GM21526 (cell line): ENCODE data around the gene CCDC12.

Experiments used
- ATAC-seq: cut with Tn5 transposase; IDR thresholded peaks from one replicate; pipeline ENCODE4 v1.9.1; 2021; ENCODE audit warnings: moderate library complexity; ENCODE audit not compliant: unreplicated experiment, low FRiP score

The CCDC12 gene

GRCh38 chr3:47008234-47008796 lies 31.8 kb upstream of the CCDC12 start:
- ATAC-seq: no peak

DNA sequence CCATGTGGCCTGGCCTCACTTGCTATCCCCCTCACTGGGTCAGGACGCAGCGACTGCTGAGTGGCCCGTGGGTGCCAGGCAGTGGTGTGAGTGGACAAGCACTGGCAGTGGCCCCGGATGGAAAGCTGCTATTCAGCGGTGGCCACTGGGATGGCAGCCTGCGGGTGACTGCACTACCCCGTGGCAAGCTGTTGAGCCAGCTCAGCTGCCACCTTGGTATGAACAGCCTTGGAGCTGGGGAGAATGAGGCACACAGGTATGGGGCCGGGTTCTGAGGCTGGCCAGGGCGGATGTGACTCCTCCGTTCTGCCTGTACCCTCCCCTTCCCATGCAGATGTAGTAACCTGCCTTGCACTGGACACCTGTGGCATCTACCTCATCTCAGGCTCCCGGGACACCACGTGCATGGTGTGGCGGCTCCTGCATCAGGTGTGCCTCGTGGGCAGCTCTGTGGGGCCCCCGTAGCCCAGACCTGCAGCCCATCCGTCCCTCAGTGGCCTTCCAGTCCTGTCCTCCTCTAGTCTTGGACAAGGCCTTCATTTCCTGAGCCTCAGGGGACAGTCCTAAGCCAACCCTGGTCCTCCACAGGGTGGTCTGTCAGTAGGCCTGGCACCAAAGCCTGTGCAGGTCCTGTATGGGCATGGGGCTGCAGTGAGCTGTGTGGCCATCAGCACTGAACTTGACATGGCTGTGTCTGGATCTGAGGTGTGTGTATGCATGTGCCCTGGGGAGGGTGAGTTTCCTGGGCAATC lies 31.1 kb upstream of the CCDC12 start:
- no peak for ATAC-seq

DNA sequence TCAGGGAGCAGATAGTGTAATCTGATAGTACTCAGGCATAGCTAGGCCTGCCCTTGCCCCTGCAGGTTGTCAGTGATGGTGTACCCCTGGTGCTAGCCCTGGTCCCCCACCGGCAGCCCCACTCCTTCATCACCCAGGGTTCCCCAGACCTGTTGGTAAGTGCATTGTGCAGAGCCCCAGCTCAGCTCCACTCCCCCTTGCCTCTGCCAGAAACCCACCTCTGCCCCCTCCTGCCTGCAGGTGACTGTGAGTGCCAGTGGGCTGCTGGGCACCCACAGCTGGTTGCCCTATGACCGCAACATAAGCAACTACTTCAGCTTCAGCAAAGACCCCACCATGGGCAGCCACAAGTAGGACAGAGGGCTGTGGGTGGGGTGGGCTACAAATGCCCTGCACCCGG lies 30.5 kb upstream of the CCDC12 start:
- no peak for ATAC-seq

DNA sequence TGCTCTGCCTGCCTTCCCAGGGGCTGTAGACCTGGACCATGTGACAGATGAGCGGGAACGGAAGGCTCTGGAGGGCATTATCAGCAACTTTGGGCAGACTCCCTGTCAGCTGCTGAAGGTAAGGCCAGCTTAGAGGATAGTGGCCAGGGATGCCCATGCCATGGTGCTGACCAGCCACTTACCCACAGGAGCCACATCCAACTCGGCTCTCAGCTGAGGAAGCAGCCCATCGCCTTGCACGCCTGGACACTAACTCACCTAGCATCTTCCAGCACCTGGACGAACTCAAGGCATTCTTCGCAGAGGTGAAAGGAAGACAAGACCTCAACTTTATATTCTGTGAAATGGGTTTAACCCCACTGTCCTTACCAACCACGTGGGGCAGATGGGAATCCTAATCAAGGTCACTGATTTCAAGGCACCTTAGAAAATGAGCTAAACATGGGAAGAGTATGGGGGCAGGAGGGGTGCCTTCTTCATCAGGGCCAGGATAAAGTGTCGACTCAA lies 29.7 kb upstream of the CCDC12 start:
- ATAC-seq: no peak

- no peak for ATAC-seq
Observed at GRCh38 chr3:47005212-47006144, 28.9 kb upstream of the CCDC12 start.

GRCh38 chr3:47004369-47005211 lies 28.0 kb upstream of the CCDC12 start:
- ATAC-seq: no peak

DNA sequence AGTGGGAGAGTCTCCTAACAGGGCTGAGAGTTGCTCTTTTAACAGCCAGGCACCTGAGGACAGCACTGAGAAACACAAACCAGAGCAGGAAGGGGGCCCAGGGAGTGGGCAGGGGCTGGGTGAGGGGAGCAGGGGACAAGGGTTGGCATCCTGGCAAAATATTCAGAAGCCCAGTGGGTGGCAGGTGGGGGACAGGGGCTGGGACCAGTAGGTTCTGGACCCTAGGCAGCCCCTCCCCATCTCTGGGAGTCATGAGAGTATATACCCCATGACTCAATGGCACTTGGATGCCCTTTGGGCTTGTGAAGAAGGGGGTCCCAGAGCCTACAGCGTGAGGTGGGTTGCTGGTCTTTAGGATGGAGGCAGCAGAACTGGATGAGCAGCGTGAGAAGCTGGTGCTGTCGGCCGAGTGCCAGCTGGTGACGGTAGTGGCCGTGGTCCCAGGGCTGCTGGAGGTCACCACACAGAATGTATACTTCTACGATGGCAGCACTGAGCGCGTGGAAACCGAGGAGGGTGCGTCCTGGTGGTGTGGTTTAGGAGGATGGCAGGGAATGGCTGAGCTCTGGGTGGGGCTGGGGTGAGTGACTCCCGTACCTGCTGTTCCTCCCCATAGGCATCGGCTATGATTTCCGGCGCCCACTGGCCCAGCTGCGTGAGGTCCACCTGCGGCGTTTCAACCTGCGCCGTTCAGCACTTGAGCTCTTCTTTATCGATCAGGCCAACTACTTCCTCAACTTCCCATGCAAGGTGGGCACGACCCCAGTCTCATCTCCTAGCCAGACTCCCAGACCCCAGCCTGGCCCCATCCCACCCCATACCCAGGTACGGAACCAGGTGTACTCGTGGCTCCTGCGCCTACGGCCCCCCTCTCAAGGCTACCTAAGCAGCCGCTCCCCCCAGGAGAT lies 27.2 kb upstream of the CCDC12 start:
- no peak for ATAC-seq

DNA sequence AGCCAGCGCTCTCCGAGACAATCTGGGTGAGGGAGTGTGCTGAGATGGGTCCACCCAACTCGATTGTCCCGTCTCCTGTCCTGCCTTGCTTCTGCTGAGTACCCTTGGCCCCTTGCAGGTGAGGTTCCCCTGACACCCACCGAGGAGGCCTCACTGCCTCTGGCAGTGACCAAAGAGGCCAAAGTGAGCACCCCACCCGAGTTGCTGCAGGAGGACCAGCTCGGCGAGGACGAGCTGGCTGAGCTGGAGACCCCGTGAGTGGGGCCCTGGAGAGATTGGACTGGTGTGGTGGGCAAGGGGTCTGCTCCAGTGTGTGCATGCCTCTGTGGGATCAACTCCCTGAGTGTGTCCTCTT lies 26.5 kb upstream of the CCDC12 start:
- no peak for ATAC-seq

DNA sequence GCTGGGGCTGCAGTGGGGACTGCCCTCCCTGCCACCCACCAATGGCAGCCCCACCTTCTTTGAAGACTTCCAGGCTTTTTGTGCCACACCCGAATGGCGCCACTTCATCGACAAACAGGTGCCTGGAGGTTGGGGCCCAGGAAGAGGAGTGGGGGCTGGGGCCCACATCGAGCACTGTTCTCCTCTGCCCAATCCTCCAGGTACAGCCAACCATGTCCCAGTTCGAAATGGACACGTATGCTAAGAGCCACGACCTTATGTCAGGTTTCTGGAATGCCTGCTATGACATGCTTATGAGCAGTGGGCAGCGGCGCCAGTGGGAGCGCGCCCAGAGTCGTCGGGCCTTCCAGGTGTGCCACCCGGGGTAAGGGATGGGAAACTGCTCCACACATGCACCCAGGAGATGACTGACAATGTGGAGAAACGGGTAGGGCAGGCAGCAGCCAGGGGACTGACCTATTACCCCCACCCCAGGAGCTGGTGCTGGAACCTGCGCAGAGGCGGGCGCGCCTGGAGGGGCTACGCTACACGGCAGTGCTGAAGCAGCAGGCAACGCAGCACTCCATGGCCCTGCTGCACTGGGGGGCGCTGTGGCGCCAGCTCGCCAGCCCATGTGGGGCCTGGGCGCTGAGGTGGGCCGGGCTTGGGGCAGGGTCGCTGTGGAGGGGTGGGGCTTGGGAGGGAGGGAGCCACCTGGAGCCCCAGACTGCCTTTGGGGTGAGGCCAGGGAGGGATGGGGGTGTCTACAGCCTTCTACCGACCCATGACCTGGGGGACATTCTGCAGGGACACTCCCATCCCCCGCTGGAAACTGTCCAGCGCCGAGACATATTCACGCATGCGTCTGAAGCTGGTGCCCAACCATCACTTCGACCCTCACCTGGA lies 25.9 kb upstream of the CCDC12 start:
- ATAC-seq: no peak

GRCh38 chr3:47001731-47002170 lies 25.2 kb upstream of the CCDC12 start:
- no peak for ATAC-seq

DNA sequence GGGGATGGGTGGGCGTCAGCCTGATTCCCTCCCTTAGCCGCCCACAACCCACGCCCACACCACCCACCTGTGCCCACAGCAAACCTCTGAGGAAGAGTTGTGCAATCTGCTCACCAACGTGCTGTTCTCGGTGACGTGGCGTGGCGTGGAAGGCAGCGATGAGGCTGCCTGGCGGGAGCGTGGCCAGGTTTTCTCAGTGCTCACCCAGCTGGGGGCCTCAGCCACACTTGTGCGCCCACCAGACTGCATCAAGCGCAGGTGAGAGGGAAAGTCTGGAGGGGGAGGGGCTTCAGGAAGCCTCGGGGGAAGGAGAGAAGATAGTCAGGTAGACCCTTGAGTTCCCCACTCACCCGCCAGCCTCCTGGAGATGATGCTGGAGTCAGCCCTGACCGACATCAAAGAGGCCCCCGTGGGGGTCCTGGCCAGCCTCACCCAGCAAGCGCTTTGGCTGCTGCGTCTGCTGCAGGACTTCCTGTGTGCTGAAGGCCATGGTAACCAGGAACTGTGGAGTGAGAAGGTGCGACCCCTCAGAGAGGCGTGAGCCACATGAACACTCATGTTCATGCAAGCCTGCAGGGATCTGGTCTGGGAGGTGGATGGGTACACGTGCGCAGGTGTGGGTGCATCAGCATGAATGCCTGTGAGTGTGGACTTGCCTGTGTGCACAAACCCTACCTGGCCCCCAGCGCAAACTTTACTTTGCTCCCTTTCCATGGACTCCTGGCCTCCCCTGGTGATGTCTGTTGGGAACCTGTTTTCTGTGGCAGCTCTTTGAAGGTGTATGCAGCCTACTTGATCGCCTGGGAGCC lies 24.6 kb upstream of the CCDC12 start:
- no peak for ATAC-seq

- ATAC-seq: no peak
Observed at GRCh38 chr3:47000198-47000815, 23.8 kb upstream of the CCDC12 start.

DNA sequence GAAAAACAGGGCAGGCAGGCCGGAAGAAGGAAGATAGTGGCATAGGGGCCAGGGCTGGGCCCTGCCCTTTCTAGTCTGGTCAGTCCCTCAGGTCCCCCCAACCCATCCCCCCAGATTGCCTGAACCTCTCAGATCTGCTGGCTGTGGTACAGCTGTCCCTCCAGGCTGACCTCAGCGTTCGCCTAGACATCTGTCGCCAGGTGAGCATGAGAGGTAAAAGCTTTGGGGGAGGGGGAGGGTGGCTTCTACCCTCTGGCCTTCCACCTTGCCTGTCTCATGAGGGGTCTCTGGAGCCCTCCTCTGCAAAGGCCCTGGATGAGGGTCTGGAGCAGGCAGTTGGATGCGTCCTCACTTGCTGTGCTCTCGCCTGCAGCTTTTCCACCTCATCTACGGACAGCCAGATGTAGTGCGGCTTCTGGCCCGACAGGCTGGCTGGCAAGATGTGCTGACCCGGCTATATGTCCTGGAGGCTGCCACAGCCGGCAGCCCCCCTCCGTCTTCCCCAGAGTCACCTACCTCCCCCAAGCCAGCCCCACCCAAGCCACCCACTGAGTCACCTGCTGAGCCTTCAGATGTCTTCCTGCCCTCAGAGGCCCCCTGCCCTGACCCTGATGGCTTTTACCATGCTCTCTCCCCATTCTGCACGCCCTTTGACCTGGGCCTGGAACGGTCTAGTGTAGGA lies 23.1 kb upstream of the CCDC12 start:
- no peak for ATAC-seq

DNA sequence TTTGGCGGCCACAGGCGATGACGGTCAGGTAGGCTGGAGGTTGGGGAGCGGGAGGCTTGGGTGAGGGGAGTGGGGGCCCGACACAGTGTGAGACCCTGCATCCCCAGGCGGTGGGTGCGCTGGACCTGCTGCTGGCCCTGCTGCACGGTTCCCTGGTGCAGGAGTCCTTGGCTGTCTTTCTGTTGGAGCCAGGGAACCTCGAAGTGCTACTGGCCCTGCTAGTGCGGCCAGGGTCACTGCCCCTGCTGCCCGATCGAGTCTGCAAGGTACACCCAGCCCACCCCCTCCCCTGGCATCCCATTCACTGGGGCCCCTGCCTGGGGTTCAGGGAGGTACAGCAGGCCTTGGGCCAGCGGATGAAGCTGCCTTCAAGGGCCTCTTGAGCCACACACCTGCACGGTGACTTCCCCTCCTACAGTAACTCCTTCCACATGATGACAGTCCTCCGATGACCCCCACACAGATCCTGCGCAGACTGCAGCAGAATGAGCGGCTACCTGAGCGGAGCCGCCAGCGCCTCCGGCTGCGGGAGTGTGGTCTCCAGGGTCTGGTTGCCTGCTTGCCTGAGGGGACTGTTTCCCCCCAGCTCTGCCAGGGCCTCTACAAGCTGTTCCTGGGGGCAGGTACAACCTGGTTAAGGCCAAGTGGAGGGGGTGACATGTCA lies 22.4 kb upstream of the CCDC12 start:
- no peak for ATAC-seq

DNA sequence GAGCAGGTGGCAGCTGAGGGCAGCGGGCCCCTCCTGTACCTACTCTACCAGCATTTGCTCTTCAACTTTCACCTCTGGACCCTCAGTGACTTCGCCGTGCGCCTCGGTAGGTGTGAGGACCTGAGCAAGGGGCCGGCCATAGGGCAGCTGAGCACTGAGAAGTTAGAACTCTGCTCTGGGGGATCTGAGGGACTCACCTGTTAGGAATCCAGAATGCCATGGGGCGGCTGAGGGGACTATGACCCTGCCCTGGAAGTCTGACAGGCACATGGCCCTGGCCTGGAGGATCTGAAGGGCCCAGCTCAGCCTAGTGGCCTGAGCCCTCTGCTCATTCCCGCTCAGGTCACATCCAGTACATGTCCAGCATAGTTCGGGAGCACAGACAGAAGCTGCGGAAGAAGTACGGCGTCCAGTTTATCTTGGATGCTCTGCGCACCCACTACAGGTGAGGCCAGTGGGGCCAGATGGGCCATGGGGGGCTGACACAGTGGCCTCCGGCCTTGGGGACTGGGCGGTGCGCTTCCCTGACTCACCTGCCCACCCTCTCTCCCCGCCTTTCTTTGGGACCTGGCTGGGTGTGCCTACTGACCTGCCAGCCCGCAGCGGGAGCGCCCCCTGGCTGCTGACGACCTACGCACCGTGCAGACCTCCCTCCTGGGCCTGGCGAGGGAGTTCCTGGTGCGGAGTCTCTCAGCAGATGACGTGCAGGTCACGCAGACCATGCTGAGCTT lies 21.7 kb upstream of the CCDC12 start:
- no peak for ATAC-seq
